WTC11 (cell line): ENCODE data around the gene SYNC. TPM values are rescaled to one million over a fixed set of nuclear protein-coding genes. Genes with fewer than 3 reads are reported as not detected.
"Not testable (repeated sequence)": the region's sequence is repeated elsewhere in the genome, so short reads cannot be mapped to it uniquely, and the experiment has no call there.

Source experiments
- ATAC-seq: fragments of 200-7000 bp; cut with Tn5 transposase; 2 replicates; pipeline ENCODE4 v1.10.0; 2021; ENCODE audit warnings: mild to moderate bottlenecking, moderate library complexity
- CTCF ChIA-PET: fragments of 300-600 bp; sonication (Branson Sonifier 250); formaldehyde crosslinking; loops from one replicate; lab custom pipeline; 2021; ENCODE audit warnings: antibody characterized with exemption; lab: Charles Lee
- POLR2A ChIA-PET: fragments of 350-600 bp; sonication (Branson Sonifier 250); formaldehyde crosslinking; loops from one replicate; lab custom pipeline; 2021; ENCODE audit warnings: antibody characterized with exemption; lab: Charles Lee
- DNase-seq: peaks from one replicate; pipeline ENCODE4 v3.0.0; 2021; ENCODE audit warnings: low spot score
- H3K27ac Mint-ChIP-seq: 2 replicates; pipeline ENCODE4 v1.8.0; 2021; ENCODE audit warnings: mixed read lengths
- H3K27me3 Mint-ChIP-seq: 2 replicates; pipeline ENCODE4 v1.8.0; 2021; ENCODE audit warnings: low read depth, mild to moderate bottlenecking, moderate library complexity, mixed read lengths
- H3K36me3 Mint-ChIP-seq: 2 replicates; pipeline ENCODE4 v1.8.0; 2021; ENCODE audit warnings: mixed read lengths
- H3K4me1 Mint-ChIP-seq: 2 replicates; pipeline ENCODE4 v1.8.0; 2022; ENCODE audit warnings: mixed read lengths
- H3K4me3 Mint-ChIP-seq: 2 replicates; pipeline ENCODE4 v1.8.0; 2021; ENCODE audit warnings: mild to moderate bottlenecking, moderate library complexity, mixed read lengths
- H3K9me3 Mint-ChIP-seq: 2 replicates; pipeline ENCODE4 v1.8.0; 2021; ENCODE audit warnings: mixed read lengths
- CREB1 ChIP-seq: sonication (generic); formaldehyde crosslinking; IDR thresholded peaks from 2 replicates; pipeline ENCODE4 v1.8.0; 2023; ENCODE audit warnings: mild to moderate bottlenecking, missing genetic modification reagents
- CREM ChIP-seq: sonication (generic); formaldehyde crosslinking; IDR thresholded peaks from 2 replicates; pipeline ENCODE4 v1.8.1; 2022; ENCODE audit warnings: mild to moderate bottlenecking, missing genetic modification reagents, moderate library complexity
- ELF4 ChIP-seq: sonication (generic); formaldehyde crosslinking; IDR thresholded peaks from 2 replicates; pipeline ENCODE4 v1.8.1; 2022; ENCODE audit warnings: low read depth, mild to moderate bottlenecking, moderate library complexity, missing genetic modification reagents
- EMX1 ChIP-seq: fragments of 250-450 bp; sonication (Bioruptor Pico); IDR thresholded peaks from 2 replicates; pipeline ENCODE4 v1.8.0; 2021; ENCODE audit warnings: mild to moderate bottlenecking
- FOXJ3 ChIP-seq: sonication (generic); formaldehyde crosslinking; IDR thresholded peaks from 2 replicates; pipeline ENCODE4 v1.9.0; 2021; ENCODE audit warnings: missing genetic modification reagents, mild to moderate bottlenecking, borderline replicate concordance
- FOXK1 ChIP-seq: sonication (generic); formaldehyde crosslinking; IDR thresholded peaks from 2 replicates; pipeline ENCODE4 v1.8.0; 2022; ENCODE audit warnings: mild to moderate bottlenecking, moderate library complexity, missing genetic modification reagents
- KAT7 ChIP-seq: sonication (generic); formaldehyde crosslinking; IDR thresholded peaks from 2 replicates; pipeline ENCODE4 v1.8.1; 2023; ENCODE audit warnings: missing genetic modification reagents, mild to moderate bottlenecking, borderline replicate concordance
- NFATC4 ChIP-seq: fragments of 250-450 bp; sonication (Bioruptor Pico); IDR thresholded peaks from 2 replicates; pipeline ENCODE4 v1.9.0; 2021; ENCODE audit warnings: mild to moderate bottlenecking
- NR2C2 ChIP-seq: sonication (generic); formaldehyde crosslinking; IDR thresholded peaks from 2 replicates; pipeline ENCODE4 v1.8.0; 2022; ENCODE audit warnings: mild to moderate bottlenecking, missing genetic modification reagents
- OVOL2 ChIP-seq: fragments of 250-450 bp; sonication (Bioruptor Pico); IDR thresholded peaks from 2 replicates; pipeline ENCODE4 v1.9.0; 2021; ENCODE audit warnings: mild to moderate bottlenecking, borderline replicate concordance
- RELA ChIP-seq: sonication (generic); formaldehyde crosslinking; IDR thresholded peaks from 2 replicates; pipeline ENCODE4 v1.8.1; 2022; ENCODE audit warnings: missing genetic modification reagents, mild to moderate bottlenecking, borderline replicate concordance
- RORB ChIP-seq: fragments of 250-450 bp; sonication (Bioruptor Pico); IDR thresholded peaks from 2 replicates; pipeline ENCODE4 v1.9.0; 2021; ENCODE audit warnings: mild to moderate bottlenecking
- TP53 ChIP-seq: sonication (generic); formaldehyde crosslinking; IDR thresholded peaks from 2 replicates; pipeline ENCODE4 v1.8.1; 2023; ENCODE audit warnings: mild to moderate bottlenecking, missing genetic modification reagents
- ZBTB21 ChIP-seq: sonication (generic); formaldehyde crosslinking; IDR thresholded peaks from 2 replicates; pipeline ENCODE4 v1.8.1; 2023; ENCODE audit warnings: mild to moderate bottlenecking, missing genetic modification reagents, borderline replicate concordance
- ZNF671 ChIP-seq: fragments of 250-450 bp; sonication (Bioruptor Pico); IDR thresholded peaks from 2 replicates; pipeline ENCODE4 v1.8.0; 2021; ENCODE audit warnings: mild to moderate bottlenecking
- total RNA-seq: library from RNA; stranded (reverse); gene quantifications from 3 replicates; pipeline ENCODE4 v1.2.3, GENCODE V29; 2021
- TF ChIP-seq, protein P1 (sequence below): sonication (generic); formaldehyde crosslinking; IDR thresholded peaks from 2 replicates; pipeline ENCODE4 v1.8.1; 2022; ENCODE audit warnings: mild to moderate bottlenecking, moderate library complexity, missing genetic modification reagents
- TF ChIP-seq, protein P2 (sequence below): fragments of 200-600 bp; IDR thresholded peaks from 2 replicates; pipeline ENCODE4 v1.8.0; 2022; ENCODE audit warnings: antibody characterized with exemption
- TF ChIP-seq, protein P3 (sequence below): sonication (generic); formaldehyde crosslinking; IDR thresholded peaks from 2 replicates; pipeline ENCODE4 v1.8.0; 2022; ENCODE audit warnings: mild to moderate bottlenecking, missing genetic modification reagents
- TF ChIP-seq, protein P4 (sequence below): sonication (generic); formaldehyde crosslinking; IDR thresholded peaks from 2 replicates; pipeline ENCODE4 v1.8.0; 2023; ENCODE audit warnings: missing genetic modification reagents
- TF ChIP-seq, protein P5 (sequence below): sonication (generic); formaldehyde crosslinking; IDR thresholded peaks from 2 replicates; pipeline ENCODE4 v1.8.1; 2022; ENCODE audit warnings: mild to moderate bottlenecking, missing genetic modification reagents, moderate library complexity, borderline replicate concordance
- TF ChIP-seq, protein P6 (sequence below): sonication (generic); formaldehyde crosslinking; IDR thresholded peaks from 2 replicates; pipeline ENCODE4 v1.8.0; 2023; ENCODE audit warnings: missing genetic modification reagents, mild to moderate bottlenecking, borderline replicate concordance

SYNC gene
- total RNA-seq, 1 experiment from 2014 or later, result 0.09 TPM

DNA sequence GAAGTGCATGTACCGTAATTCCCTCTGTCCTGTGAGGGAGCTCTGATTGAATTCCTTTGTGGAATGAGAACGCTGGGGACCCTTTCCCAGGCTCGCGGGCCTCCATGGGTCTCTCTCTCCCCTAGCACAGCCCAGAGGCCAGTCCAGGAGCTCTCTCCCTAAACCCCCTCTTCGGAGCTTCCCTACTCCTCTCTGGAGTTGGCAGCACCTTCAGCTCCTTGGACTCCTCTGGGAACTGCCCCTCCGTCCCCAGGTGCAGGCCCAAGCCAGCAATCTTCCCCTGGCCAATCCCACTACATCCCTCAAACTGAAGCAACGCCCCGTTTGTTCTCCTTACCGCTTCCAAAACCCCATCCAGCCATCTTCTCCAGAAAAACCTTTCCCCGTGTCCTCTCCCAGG is 10.5 kb upstream of the SYNC start:
- ATAC-seq (no peak), DNase-seq (no peak)
- Mint-ChIP-seq H3K9me3 (no peaks in the 10 kb centered on the region), H3K4me1 (peaks cover 29% of the 10 kb centered on the region), H3K36me3 (no peaks in the 10 kb centered on the region), H3K27me3 (no peaks in the 10 kb centered on the region; the same call in none of the 2 replicates), H3K27ac (peak overlapping the region; percentile 22; the same call in 1 of the 2 replicates), H3K4me3 (peak overlapping the region; percentile 31; the same call in 1 of the 2 replicates)
- ChIA-PET POLR2A (interaction anchor here (0.5 to 2.7 kb wide), 9 partner anchors 23 to 61 kb away, joined by 3 to 39 read pairs (median 6); no protein-coding TSS in a partner anchor), CTCF (interaction anchor here (0.6 to 6.9 kb wide), 35 partner anchors 10 to 376 kb away, joined by 3 to 262 read pairs (median 8); partner anchors contain the start of genes FNDC5, RBBP4 and SYNC)
- TF ChIP-seq, protein P1, sequence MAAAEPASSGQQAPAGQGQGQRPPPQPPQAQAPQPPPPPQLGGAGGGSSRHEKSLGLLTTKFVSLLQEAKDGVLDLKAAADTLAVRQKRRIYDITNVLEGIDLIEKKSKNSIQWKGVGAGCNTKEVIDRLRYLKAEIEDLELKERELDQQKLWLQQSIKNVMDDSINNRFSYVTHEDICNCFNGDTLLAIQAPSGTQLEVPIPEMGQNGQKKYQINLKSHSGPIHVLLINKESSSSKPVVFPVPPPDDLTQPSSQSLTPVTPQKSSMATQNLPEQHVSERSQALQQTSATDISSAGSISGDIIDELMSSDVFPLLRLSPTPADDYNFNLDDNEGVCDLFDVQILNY (CRISPR knock-in tag), result no peak
- TF ChIP-seq CREM (CRISPR knock-in tag) (no peak), FOXJ3 (CRISPR knock-in tag) (no peak), KAT7 (no peak), CREB1 (CRISPR knock-in tag) (no peak), NR2C2 (no peak), ZBTB21 (CRISPR knock-in tag) (no peak), ELF4 (CRISPR knock-in tag) (no peak), EMX1 (CRISPR knock-in tag) (no peak), RELA (CRISPR knock-in tag) (no peak), ZNF671 (CRISPR knock-in tag) (no peak), TP53 (CRISPR knock-in tag) (no peak), NFATC4 (CRISPR knock-in tag) (no peak), RORB (no peak)
- TF ChIP-seq, protein P2, sequence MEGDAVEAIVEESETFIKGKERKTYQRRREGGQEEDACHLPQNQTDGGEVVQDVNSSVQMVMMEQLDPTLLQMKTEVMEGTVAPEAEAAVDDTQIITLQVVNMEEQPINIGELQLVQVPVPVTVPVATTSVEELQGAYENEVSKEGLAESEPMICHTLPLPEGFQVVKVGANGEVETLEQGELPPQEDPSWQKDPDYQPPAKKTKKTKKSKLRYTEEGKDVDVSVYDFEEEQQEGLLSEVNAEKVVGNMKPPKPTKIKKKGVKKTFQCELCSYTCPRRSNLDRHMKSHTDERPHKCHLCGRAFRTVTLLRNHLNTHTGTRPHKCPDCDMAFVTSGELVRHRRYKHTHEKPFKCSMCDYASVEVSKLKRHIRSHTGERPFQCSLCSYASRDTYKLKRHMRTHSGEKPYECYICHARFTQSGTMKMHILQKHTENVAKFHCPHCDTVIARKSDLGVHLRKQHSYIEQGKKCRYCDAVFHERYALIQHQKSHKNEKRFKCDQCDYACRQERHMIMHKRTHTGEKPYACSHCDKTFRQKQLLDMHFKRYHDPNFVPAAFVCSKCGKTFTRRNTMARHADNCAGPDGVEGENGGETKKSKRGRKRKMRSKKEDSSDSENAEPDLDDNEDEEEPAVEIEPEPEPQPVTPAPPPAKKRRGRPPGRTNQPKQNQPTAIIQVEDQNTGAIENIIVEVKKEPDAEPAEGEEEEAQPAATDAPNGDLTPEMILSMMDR, result no peak
- TF ChIP-seq, protein P3, sequence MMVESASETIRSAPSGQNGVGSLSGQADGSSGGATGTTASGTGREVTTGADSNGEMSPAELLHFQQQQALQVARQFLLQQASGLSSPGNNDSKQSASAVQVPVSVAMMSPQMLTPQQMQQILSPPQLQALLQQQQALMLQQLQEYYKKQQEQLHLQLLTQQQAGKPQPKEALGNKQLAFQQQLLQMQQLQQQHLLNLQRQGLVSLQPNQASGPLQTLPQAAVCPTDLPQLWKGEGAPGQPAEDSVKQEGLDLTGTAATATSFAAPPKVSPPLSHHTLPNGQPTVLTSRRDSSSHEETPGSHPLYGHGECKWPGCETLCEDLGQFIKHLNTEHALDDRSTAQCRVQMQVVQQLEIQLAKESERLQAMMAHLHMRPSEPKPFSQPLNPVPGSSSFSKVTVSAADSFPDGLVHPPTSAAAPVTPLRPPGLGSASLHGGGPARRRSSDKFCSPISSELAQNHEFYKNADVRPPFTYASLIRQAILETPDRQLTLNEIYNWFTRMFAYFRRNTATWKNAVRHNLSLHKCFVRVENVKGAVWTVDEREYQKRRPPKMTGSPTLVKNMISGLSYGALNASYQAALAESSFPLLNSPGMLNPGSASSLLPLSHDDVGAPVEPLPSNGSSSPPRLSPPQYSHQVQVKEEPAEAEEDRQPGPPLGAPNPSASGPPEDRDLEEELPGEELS (CRISPR knock-in tag), result no peak
- TF ChIP-seq, protein P4, sequence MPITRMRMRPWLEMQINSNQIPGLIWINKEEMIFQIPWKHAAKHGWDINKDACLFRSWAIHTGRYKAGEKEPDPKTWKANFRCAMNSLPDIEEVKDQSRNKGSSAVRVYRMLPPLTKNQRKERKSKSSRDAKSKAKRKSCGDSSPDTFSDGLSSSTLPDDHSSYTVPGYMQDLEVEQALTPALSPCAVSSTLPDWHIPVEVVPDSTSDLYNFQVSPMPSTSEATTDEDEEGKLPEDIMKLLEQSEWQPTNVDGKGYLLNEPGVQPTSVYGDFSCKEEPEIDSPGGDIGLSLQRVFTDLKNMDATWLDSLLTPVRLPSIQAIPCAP (CRISPR knock-in tag), result no peak

DNA sequence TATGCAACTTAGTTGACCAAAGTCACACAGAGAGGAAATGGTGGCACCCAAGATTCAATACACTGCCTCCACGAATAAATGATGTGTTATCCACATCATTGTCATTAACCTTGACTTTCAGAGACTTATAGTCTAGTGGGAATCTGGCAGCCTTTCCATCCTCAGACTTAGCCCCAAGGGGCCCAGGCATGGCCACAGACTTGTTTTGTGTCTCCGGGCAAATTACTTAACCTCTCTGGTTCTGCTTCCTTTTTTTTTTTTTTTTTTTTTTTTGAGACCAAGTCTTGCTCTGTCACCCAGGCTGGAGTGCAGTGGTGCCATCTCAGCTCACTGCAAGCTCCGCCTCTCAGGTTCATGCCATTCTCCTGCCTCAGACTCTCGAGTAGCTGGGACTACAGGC is 8.7 kb upstream of the SYNC start:
- not testable (repeated sequence) for H3K27me3 Mint-ChIP-seq, H3K27ac Mint-ChIP-seq, ATAC-seq, H3K36me3 Mint-ChIP-seq, DNase-seq, H3K9me3 Mint-ChIP-seq, H3K4me3 Mint-ChIP-seq
- ChIA-PET CTCF (interaction anchor here (0.7 to 6.9 kb wide), 14 partner anchors 9 to 426 kb away, joined by 3 to 262 read pairs (median 16); partner anchors contain the start of genes RBBP4 and SYNC), POLR2A (interaction anchor here (2.7 kb wide), 1 partner anchor 62 kb away, joined by 39 read pairs; no protein-coding TSS in a partner anchor)
- H3K4me1 Mint-ChIP-seq, result peaks cover 18% of the 10 kb centered on the region

DNA sequence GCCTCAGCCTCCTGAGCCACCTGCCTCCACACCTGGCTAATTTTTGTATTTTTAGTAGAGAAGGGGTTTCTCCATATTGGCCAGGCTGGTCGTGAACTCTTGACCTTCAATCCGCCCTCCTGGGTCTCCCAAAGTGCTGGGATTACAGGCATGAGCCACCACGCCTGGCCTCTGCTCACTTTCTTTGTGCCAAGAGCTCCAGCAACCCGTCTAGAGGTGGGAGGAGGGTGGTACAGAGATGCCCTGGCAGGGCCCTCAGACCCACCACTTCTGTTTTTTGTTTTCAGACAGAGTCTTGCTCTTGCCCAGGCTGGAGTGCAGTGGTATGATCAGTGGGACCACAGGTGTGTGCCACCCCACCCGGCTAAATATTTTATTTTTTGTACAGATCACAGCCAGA is 6.9 kb upstream of the SYNC start:
- no peaks in the 10 kb centered on the region for H3K9me3 Mint-ChIP-seq
- TF ChIP-seq OVOL2 (CRISPR knock-in tag) (no peak), FOXK1 (no peak)
- TF ChIP-seq, protein P5, sequence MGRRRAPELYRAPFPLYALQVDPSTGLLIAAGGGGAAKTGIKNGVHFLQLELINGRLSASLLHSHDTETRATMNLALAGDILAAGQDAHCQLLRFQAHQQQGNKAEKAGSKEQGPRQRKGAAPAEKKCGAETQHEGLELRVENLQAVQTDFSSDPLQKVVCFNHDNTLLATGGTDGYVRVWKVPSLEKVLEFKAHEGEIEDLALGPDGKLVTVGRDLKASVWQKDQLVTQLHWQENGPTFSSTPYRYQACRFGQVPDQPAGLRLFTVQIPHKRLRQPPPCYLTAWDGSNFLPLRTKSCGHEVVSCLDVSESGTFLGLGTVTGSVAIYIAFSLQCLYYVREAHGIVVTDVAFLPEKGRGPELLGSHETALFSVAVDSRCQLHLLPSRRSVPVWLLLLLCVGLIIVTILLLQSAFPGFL (CRISPR knock-in tag), result no peak
- TF ChIP-seq, protein P6, sequence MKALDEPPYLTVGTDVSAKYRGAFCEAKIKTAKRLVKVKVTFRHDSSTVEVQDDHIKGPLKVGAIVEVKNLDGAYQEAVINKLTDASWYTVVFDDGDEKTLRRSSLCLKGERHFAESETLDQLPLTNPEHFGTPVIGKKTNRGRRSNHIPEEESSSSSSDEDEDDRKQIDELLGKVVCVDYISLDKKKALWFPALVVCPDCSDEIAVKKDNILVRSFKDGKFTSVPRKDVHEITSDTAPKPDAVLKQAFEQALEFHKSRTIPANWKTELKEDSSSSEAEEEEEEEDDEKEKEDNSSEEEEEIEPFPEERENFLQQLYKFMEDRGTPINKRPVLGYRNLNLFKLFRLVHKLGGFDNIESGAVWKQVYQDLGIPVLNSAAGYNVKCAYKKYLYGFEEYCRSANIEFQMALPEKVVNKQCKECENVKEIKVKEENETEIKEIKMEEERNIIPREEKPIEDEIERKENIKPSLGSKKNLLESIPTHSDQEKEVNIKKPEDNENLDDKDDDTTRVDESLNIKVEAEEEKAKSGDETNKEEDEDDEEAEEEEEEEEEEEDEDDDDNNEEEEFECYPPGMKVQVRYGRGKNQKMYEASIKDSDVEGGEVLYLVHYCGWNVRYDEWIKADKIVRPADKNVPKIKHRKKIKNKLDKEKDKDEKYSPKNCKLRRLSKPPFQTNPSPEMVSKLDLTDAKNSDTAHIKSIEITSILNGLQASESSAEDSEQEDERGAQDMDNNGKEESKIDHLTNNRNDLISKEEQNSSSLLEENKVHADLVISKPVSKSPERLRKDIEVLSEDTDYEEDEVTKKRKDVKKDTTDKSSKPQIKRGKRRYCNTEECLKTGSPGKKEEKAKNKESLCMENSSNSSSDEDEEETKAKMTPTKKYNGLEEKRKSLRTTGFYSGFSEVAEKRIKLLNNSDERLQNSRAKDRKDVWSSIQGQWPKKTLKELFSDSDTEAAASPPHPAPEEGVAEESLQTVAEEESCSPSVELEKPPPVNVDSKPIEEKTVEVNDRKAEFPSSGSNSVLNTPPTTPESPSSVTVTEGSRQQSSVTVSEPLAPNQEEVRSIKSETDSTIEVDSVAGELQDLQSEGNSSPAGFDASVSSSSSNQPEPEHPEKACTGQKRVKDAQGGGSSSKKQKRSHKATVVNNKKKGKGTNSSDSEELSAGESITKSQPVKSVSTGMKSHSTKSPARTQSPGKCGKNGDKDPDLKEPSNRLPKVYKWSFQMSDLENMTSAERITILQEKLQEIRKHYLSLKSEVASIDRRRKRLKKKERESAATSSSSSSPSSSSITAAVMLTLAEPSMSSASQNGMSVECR, result no peak
- TF ChIP-seq, protein P4 (CRISPR knock-in tag), result no peak

More for the DNA sequence above, 6.9 kb upstream of the SYNC start:
- ATAC-seq (no peak; the same call in 1 of the 2 replicates), DNase-seq (no peak)
- Mint-ChIP-seq H3K27ac (no peak overlapping the region), H3K36me3 (no peaks in the 10 kb centered on the region), H3K4me1 (peaks cover 12% of the 10 kb centered on the region), H3K27me3 (peaks cover 26% of the 10 kb centered on the region), H3K4me3 (no peak overlapping the region)
- POLR2A ChIA-PET, result interaction anchor here (0.6 kb wide), 2 partner anchors 31 to 326 kb away, joined by 3 to 4 read pairs; no protein-coding TSS in a partner anchor
- CTCF ChIA-PET, result interaction anchor here (0.6 to 6.9 kb wide), 9 partner anchors 11 to 509 kb away, joined by 3 to 262 read pairs (median 3); partner anchors contain the start of gene CCDC28B
